ENCODE measurements around the gene EHF.

EHF gene

GRCh38 chr11:34647532-34647931, 26.6 kb downstream of the EHF start:
- DNase-seq: no peak

DNA sequence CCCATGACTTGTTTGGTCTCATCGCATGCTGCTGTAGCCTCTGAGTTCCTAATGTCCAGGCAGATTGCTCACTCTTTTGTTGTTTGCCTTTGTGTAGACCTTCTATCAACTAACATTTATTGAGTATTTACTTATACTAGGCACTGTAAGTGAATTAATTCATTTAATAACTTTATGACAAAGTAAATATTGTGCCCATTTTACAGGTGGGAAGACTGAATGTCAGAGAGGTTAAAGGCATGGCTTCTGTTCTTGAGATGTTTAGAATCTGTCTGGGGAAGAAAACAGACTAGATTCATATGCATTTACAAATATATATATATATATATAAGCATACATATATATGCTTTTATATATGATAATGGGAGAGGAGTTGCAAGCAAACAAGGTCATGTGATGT, 27.1 kb downstream of the EHF start:
- no peak for DNase-seq

DNA sequence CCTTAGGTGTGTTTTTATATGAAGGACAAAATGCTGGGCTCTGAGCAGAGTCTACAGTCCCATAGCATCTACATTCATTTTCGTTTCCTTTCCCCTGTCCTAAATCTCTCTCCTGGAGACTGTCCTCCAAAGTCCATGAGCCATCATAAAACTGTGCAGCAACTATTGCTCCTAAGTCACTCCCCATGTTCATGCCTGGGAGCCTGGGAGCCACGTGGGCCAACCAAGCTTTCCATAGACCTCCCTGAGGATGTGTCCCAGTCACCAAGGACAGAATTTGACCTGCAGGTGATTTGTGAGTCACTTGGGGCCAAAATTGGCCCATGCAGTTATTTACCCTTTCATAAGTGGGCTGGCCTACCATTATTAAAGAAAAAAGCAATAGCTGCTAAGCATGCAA, 28.7 kb downstream of the EHF start:
- DNase-seq: no peak

- DNase-seq: no peak
Measured at GRCh38 chr11:34650528-34650927, 29.6 kb downstream of the EHF start.

- DNase-seq: no peak
Measured at GRCh38 chr11:34651551-34651950, 30.7 kb downstream of the EHF start.

DNA sequence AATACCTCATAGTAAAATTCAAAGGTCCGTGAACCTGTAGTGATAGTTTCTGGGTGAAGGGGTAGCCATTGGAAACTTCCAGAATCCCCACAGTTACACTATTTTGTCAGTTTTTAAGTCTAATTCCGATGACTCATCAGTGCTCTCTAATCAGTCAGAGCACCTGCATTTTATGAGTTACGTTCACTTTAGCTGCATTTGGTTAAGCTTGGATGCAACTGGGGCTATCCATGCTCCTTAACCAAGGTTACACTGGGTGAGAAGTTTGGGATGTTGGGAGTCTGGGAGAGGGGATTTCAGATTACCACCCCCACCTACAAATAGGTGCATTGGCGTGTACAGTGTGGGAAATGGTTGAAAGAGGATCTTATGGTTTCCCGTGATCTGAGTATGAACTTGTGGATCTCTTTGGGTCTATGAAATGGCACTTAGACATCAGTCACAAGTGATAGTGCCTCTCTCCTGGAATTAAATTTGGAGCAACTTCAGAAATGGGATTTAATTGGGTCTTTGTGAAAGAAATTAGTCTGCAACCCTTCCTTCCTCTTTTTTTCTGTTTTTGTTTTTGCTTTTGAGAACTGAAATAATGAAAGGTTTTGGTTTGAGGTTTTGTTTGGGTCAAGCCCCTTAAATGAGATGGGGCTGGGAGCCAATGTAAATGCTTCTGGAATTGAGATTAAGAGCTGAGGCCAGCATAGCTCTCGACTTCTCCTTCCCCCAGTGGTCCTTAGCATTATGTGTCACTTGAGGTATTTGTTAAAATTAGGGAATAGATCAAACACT, 31.5 kb downstream of the EHF start:
- no peak for DNase-seq

DNA sequence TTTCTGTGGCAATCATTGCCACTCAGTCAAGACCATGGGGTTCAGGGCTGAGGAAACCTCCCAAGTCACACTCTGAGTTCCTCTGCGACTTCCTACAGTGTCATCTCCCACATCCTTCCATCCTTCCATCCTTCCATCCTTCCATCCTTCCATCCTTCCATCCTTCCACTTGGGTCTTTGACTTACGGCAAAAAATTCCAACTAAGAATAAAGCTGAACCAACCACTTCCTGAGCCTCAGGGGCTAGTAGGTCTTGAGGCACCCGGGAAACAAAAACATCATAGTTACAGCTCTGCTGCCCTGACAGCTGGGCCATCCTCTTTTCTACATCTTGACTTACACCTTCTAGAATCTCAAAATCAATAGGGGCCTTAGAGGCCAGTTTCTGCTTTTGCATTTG, 32.1 kb downstream of the EHF start:
- DNase-seq: no peak

DNA sequence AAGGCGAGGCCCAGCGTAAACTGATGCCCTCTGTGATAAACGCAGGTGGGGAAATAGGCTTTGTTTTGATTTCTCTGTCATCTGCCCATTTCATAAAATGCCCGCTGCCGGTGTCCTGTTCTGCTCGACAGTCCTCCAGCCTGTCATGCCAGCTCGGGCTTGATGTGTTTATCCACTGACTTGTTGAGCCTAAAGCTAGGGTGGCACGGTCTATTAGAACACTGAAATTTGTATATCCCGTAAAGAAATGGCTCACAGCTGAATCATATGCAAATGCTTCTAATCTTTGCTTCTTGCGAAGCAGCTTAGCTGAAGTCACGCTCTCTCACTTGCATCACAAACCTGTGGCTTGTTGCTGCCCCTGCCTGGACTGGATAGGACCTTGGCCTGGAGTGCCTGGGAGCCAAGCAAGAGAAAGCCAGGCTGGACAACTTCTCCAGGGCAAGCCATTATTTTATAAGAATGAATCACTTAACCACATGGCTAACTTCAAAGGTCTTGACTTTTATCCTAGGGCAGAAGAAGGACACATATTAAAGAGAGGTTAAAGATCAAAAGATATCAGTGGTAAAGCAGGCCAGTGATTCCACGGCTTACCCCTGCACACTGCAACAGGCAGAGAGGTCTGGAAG, 33.1 kb downstream of the EHF start:
- no peak for DNase-seq

DNA sequence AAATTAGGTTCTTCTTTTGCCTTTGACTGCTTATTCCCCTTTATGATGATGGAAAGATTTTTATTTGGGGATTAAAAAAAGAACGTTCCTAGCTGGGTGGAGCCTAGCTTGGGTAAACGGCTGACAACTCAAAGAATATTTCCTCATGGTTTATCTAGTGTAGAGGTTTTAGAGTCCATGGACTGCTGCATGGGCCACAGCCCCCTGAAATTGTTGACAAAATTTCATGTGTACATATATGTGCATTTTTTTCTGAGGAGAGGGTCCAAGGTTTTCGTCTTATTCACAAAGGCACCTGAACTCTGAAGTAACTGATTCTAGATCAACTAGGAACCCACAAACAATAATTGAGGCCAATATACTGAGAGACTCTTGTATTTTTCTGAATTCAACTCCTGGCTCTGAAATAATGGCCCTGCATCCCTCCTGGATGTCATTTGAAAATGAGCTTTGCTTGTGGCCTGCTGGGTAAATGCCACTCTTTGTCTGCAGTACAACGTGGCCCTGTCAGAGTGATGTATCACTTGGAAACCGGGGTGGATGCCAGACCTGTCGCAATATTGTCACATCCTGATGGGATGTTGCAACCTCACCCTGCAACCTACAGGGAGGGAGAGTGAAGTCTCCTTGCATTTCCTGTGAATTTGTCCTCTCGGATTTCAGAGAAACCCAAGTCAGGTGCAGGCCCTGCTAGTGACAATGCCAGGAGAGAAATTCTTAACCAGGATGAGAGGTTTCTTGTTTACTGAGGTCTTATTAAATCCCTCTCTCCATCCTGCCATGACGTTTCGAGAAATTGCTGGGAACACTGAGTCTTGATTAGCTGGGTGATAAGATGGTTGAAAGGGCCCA, 33.8 kb downstream of the EHF start:
- no peak for DNase-seq

- DNase-seq: no peak
Measured at GRCh38 chr11:34655335-34656008, 34.6 kb downstream of the EHF start.

DNA sequence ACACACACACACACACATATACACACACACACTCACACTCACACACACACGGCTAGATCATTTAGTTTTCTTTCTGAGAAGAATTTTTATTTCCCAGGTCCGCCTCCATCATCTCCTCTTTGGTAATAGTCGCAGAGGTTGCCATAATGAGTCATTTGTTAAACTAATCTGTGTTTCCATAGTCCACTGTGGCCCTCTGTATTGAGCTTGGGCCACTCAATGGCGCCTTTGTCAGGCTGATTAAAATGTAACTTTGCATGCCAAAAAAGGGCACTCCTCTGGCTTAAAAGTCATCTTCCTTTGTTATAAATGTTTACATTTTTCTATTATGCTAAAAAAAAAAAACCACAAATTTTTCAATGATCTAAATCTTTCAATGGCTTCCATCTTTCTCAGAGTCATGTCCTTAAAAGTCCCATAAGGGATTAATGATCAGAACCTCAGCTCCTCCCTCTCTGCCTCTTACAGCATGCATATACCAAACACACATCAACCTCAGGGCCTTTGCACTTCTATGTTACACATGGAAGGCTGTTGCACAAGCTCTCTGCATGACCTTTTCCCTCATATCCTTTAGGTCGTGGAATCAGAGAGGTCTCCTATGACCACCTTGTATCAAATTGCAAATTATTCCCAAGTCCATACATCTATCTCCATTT, 35.3 kb downstream of the EHF start:
- no peak for DNase-seq

DNA sequence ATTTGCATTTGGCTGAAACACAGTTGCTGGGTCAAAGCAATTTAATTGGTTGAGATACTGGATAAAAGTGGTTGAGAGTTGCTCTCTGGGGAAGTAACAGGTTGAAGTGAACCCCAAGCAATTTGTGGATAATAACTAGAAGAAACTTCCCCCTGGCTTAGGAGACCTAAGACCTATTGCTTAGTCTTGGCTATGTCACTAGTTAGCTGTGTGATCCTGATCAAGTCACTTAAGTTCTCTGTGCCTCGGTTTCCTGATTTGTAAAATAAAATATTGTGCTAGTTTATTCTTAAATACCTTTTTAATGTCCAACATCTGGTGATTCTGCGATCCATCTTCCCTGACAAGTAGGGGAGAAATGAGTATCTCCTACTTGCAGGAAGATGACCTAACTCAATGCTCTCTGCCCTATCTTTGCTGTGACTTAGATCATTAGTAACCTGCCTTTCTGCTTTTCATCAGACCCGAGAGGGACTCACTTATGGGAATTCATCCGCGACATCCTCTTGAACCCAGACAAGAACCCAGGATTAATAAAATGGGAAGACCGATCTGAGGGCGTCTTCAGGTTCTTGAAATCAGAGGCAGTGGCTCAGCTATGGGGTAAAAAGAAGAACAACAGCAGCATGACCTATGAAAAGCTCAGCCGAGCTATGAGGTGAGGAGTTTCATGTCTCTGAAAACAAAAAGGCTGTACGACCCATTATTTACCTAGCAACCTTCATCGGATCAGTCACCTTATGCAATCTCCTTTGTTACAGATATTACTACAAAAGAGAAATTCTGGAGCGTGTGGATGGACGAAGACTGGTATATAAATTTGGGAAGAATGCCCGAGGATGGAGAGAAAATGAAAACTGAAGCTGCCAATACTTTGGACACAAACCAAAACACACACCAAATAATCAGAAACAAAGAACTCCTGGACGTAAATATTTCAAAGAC, 37.5 kb downstream of the EHF start:
- no peak for DNase-seq

DNA sequence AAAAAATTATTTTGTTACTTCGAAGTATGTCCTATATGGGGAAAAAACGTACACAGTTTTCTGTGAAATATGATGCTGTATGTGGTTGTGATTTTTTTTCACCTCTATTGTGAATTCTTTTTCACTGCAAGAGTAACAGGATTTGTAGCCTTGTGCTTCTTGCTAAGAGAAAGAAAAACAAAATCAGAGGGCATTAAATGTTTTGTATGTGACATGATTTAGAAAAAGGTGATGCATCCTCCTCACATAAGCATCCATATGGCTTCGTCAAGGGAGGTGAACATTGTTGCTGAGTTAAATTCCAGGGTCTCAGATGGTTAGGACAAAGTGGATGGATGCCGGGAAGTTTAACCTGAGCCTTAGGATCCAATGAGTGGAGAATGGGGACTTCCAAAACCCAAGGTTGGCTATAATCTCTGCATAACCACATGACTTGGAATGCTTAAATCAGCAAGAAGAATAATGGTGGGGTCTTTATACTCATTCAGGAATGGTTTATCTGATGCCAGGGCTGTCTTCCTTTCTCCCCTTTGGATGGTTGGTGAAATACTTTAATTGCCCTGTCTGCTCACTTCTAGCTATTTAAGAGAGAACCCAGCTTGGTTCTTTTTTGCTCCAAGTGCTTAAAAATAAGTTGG, 38.3 kb downstream of the EHF start:
- DNase-seq: no peak

DNA sequence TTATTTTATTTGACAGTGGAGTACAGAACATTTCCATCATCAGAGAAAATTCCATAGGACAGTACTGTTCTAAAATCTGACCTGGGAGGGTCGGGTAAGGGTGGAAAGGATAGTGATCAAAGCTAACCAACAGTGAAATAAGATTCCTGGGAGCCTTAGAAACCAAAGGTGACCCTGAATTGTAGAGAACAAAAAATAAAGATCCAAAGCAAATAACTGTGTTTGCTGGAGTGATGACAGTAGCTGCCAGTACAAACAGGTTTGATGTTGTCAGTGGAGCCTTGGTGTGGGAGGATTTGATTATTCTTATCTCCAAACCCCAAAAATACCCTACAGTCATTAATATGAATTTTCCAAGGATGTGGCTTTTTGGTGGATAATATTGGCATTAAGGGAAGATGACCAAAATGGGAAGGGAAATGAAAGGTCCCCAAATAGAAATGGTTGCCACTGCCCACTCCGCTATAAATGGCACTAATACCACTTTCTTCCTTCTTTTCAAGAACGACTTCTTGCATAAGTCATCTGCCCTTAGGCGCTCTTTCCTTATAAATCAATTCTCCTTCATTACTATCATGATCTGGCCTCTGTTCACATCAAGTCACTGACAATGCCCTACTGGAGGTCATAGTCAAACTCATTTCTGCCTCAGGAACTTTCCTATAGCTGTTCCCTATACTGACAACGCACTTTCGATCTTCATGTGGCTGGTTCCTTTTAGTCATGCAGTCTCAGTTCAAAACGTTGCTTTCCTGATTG, 44.4 kb downstream of the EHF start:
- no peak for DNase-seq

GRCh38 chr11:34667810-34668582, 47.1 kb downstream of the EHF start:
- no peak for DNase-seq

DNA sequence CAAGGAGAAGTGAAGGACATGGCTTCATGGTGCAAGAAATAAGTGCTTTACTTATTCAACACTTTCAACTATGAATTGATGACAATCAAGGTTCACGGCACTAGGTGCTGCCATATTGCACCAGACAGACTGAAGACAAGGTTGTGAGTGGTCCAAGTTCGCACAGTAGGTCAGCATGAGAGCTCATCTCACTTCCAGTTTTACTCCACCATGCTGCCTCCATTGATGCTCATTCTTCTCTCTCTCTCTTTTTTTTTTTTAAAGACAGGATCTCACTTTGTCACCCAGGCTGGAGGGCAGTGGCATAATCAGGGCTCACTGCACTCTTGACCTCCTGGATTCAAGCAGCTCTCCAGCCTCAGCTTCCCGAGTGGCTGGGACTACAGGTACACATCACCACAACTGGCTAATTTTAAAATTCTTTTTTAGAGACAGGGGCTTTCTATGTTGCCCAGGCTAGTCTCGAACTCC, 47.7 kb downstream of the EHF start:
- DNase-seq: no peak

DNA sequence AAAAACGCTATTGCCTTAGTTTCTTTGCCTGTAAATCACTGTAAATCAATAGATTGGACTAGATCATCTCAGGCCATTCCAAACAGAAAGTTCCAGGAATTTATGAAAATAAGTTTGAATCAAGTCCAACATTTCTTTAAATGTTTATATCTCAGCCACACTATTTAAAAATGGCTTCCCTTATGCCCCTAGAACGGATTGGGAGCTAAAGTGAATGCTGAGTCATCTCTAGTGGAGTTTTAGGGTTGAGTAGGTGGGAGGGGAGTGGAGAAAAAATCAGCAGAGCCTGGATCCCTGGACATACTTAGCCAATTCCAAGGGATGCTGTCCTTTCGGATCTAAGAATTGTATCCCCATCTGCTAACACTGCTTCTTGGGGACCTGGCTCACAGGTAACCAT, 48.6 kb downstream of the EHF start:
- DNase-seq: no peak

- no peak for DNase-seq
Measured at GRCh38 chr11:34671117-34671516, 50.2 kb downstream of the EHF start.

DNA sequence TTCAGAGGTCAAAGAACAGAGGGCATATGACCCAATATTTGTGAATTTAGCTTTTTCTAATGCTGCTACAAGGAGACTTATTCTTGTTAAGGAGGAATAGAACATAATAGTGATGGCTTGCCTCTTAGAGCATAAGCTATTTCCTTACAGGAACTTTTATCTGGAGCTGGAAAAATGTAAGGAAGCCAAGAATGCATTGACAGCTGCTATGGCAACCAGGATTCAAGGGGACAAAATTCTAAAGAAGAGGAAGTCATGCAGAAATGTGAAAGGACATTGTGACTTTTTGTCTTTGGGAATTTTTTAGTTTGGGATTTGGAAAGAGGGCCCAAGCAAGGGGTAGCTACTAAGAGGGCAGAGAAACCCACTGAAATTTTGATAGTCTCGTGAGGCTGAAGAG, 51.1 kb downstream of the EHF start:
- no peak for DNase-seq
